NT2/D1 (cell line): Measurements from ENCODE around the gene MFSD11.
"Not testable (repeated sequence)": the region's sequence is repeated elsewhere in the genome, so short reads cannot be mapped to it uniquely, and the experiment has no call there.

ENCODE experiments used
- DNase-seq: peaks from one replicate; pipeline ENCODE4 v3.0.0-alpha.2; 2011; ENCODE audit warnings: low read depth, low spot score
- H3K27me3 ChIP-seq: 2 replicates; pipeline ENCODE4 v1.6.0; 2011; ENCODE audit warnings: mild to moderate bottlenecking; ENCODE audit not compliant: insufficient read length, insufficient read depth
- H3K36me3 ChIP-seq: 2 replicates; pipeline ENCODE4 v1.6.1; 2011; ENCODE audit warnings: mild to moderate bottlenecking, low read length, mixed read lengths; ENCODE audit not compliant: insufficient read depth, insufficient read length
- H3K4me1 ChIP-seq: 2 replicates; pipeline ENCODE4 v1.5.1; 2011; ENCODE audit not compliant: insufficient read depth, insufficient read length
- H3K4me3 ChIP-seq: 2 replicates; pipeline ENCODE4 v1.5.1; 2011; ENCODE audit warnings: low read depth; ENCODE audit not compliant: insufficient read length
- H3K9ac ChIP-seq: 2 replicates; pipeline ENCODE4 v1.6.0; 2011; ENCODE audit warnings: low read depth; ENCODE audit not compliant: insufficient read length
- H3K9me3 ChIP-seq: 2 replicates; pipeline ENCODE4 v1.5.1; 2011; ENCODE audit warnings: mild to moderate bottlenecking, low read length; ENCODE audit not compliant: insufficient read depth
- SUZ12 ChIP-seq: IDR thresholded peaks from 2 replicates; pipeline ENCODE4 v1.6.1; 2011; ENCODE audit not compliant: insufficient read length, insufficient read depth; ENCODE audit errors: extremely low read depth
- YY1 ChIP-seq: IDR thresholded peaks from 2 replicates; pipeline ENCODE4 v1.6.1; 2011; ENCODE audit not compliant: insufficient read length, insufficient read depth
- ZNF274 ChIP-seq: IDR thresholded peaks from 2 replicates; pipeline ENCODE4 v1.6.1; 2011; ENCODE audit warnings: mild to moderate bottlenecking, low read depth, low read length

MFSD11 gene

GRCh38 chr17:76702076-76702475, 35.8 kb upstream of the MFSD11 start:
- DNase-seq = no peak

GRCh38 chr17:76702941-76703637, 34.8 kb upstream of the MFSD11 start:
- TF ChIP-seq YY1 (no peak), SUZ12 (no peak), ZNF274 (no peak)
- no peak overlapping the region for H3K4me3 ChIP-seq

More at GRCh38 chr17:76702076-76702475, 35.8 kb upstream of the MFSD11 start:
- Histone ChIP-seq H3K4me3 (no peak overlapping the region), H3K9me3 (no peaks in the 10 kb centered on the region), H3K4me1 (peaks cover 21% of the 10 kb centered on the region), H3K36me3 (peaks cover 7% of the 10 kb centered on the region), H3K9ac (no peak overlapping the region), H3K27me3 (peaks cover 7% of the 10 kb centered on the region)
- TF ChIP-seq SUZ12 = no peak
- TF ChIP-seq YY1 = no peak
- TF ChIP-seq ZNF274 = no peak

GRCh38 chr17:76704805-76705204, 33.1 kb upstream of the MFSD11 start:
- no peak for TF ChIP-seq YY1
- no peak for TF ChIP-seq ZNF274
- TF ChIP-seq SUZ12 = no peak
- Histone ChIP-seq H3K4me1 (peaks cover 24% of the 10 kb centered on the region), H3K9me3 (no peaks in the 10 kb centered on the region), H3K36me3 (peaks cover 7% of the 10 kb centered on the region), H3K27me3 (peaks cover 20% of the 10 kb centered on the region), H3K9ac (no peak overlapping the region), H3K4me3 (no peak overlapping the region)
- DNase-seq = no peak

More at GRCh38 chr17:76702941-76703637, 34.8 kb upstream of the MFSD11 start:
- Histone ChIP-seq H3K9ac (no peak overlapping the region), H3K36me3 (peaks cover 7% of the 10 kb centered on the region), H3K4me1 (peaks cover 16% of the 10 kb centered on the region), H3K9me3 (no peaks in the 10 kb centered on the region), H3K27me3 (peaks cover 7% of the 10 kb centered on the region)
- no peak for DNase-seq

- TF ChIP-seq YY1 (no peak), SUZ12 (no peak), ZNF274 (no peak)
- Histone ChIP-seq H3K36me3 (peaks cover 7% of the 10 kb centered on the region), H3K9ac (no peak overlapping the region), H3K4me3 (no peak overlapping the region), H3K9me3 (no peaks in the 10 kb centered on the region), H3K27me3 (peaks cover 26% of the 10 kb centered on the region), H3K4me1 (peaks cover 15% of the 10 kb centered on the region)
- no peak for DNase-seq
These were observed 31.1 kb upstream of the MFSD11 start for GRCh38 chr17:76706817-76707216.

GRCh38 chr17:76707985-76708807, 29.7 kb upstream of the MFSD11 start:
- peaks cover 26% of the 10 kb centered on the region for H3K27me3 ChIP-seq
- no peak for TF ChIP-seq ZNF274
- TF ChIP-seq SUZ12 = no peak
- TF ChIP-seq YY1 = no peak
- H3K9me3 ChIP-seq = no peaks in the 10 kb centered on the region
- H3K36me3 ChIP-seq = peaks cover 7% of the 10 kb centered on the region
- peak; percentile 57 for DNase-seq
- H3K4me1 ChIP-seq = peaks cover 15% of the 10 kb centered on the region
- H3K9ac ChIP-seq = peak overlapping the region; percentile 27
- H3K4me3 ChIP-seq = no peak overlapping the region

GRCh38 chr17:76709077-76709950, 28.6 kb upstream of the MFSD11 start:
- H3K4me1 ChIP-seq = peaks cover 15% of the 10 kb centered on the region
- H3K27me3 ChIP-seq = peaks cover 26% of the 10 kb centered on the region
- no peak for DNase-seq
- H3K9ac ChIP-seq = peak overlapping the region; percentile 82
- H3K9me3 ChIP-seq = no peaks in the 10 kb centered on the region
- H3K4me3 ChIP-seq = peak overlapping the region; percentile 50
- no peak for TF ChIP-seq SUZ12
- no peak for TF ChIP-seq ZNF274
- no peak for TF ChIP-seq YY1
- peaks cover 18% of the 10 kb centered on the region for H3K36me3 ChIP-seq

GRCh38 chr17:76709951-76710862, 27.7 kb upstream of the MFSD11 start:
- not testable (repeated sequence) for H3K9me3 ChIP-seq, DNase-seq
- H3K36me3 ChIP-seq = peaks cover 20% of the 10 kb centered on the region
- H3K27me3 ChIP-seq = peaks cover 26% of the 10 kb centered on the region
- peak overlapping the region; percentile 50 for H3K4me3 ChIP-seq
- H3K4me1 ChIP-seq = peaks cover 15% of the 10 kb centered on the region
- H3K9ac ChIP-seq = peak overlapping the region; percentile 82
